Endothelial cell of umbilical vein (primary cell): ENCODE results near the gene PPP1R1C. TPM values are rescaled to one million over a fixed set of nuclear protein-coding genes. Genes with fewer than 3 reads are reported as not detected.

Source experiments
- BruUV-seq: library from RNA; stranded (reverse); fragments of 400-500 nt; replicated peaks from 2 replicates; lab custom pipeline; 2021; lab: Mats Ljungman, UMichigan
- CTCF ChIA-PET: fragments of 300-600, 350-600 bp; sonication (Branson Sonifier 250); formaldehyde crosslinking; loops from one replicate; lab custom pipeline; 2021; ENCODE audit warnings: antibody characterized with exemption, inconsistent platforms; lab: Charles Lee
- POLR2A ChIA-PET: fragments of 300-600, 350-600 bp; sonication (Branson Sonifier 250); formaldehyde crosslinking; loops from one replicate; lab custom pipeline; 2021; ENCODE audit warnings: antibody characterized with exemption, inconsistent platforms; lab: Charles Lee
- DNase-seq: peaks from one replicate; pipeline ENCODE4 v3.0.0-alpha.2; 2011; ENCODE audit warnings: low read depth, low spot score
- FAIRE-seq: peaks from 2 replicates; lab custom pipeline; 2011; peaks lifted over from hg19 to GRCh38; lab: Jason Lieb, UNC
- H2AFZ ChIP-seq: 2 replicates; pipeline ENCODE4 v1.6.0; 2012; ENCODE audit warnings: low read depth, low read length, control low read depth, inconsistent platforms
- H3K27ac ChIP-seq: 2 replicates; pipeline ENCODE4 v1.5.1; 2011; ENCODE audit warnings: low read depth, mild to moderate bottlenecking, control low read depth, low read length, moderate library complexity; ENCODE audit not compliant: insufficient read depth
- H3K27me3 ChIP-seq, 2 experiments: 2 replicates each; pipeline versions ENCODE4 v1.6.0 to v1.6.1; 2011; ENCODE audit warnings: low read length in 2 of 2, mixed read lengths in 1 of 2; ENCODE audit not compliant: control insufficient read depth in 2 of 2, insufficient read depth in 2 of 2
- H3K36me3 ChIP-seq, 2 experiments: 2 replicates in 1 of 2; 3 replicates in 1 of 2; pipeline ENCODE4 v1.5.1; 2011; ENCODE audit warnings: low read length in 2 of 2, mild to moderate bottlenecking in 1 of 2, moderate library complexity in 1 of 2; ENCODE audit not compliant: control insufficient read depth in 2 of 2, insufficient read depth in 2 of 2; ENCODE audit errors: extremely low read depth in 1 of 2
- H3K4me1 ChIP-seq: 3 replicates; pipeline ENCODE4 v1.5.1; 2011; ENCODE audit warnings: mild to moderate bottlenecking, low read length; ENCODE audit not compliant: control insufficient read depth, insufficient read depth; ENCODE audit errors: extremely low read depth
- H3K4me2 ChIP-seq: 2 replicates; pipeline ENCODE4 v1.6.1; 2011; ENCODE audit warnings: low read length, control low read depth, mixed read lengths; ENCODE audit not compliant: insufficient read depth
- H3K4me3 ChIP-seq, 3 experiments: fragments of 200-600 bp in 1 of 3; sonication (generic), shearing (Covaris generic) in 1 of 3; replicated peaks in 1 of 3; 2 replicates each; pipeline ENCODE4 v1.5.1; 2011 to 2016; ENCODE audit warnings: control low read depth in 3 of 3, low read length in 3 of 3, mild to moderate bottlenecking in 2 of 3, inconsistent platforms in 1 of 3, low read depth in 1 of 3, moderate library complexity in 1 of 3; ENCODE audit not compliant: insufficient read depth in 1 of 3
- H3K79me2 ChIP-seq: 2 replicates; pipeline ENCODE4 v1.6.0; 2012; ENCODE audit warnings: low read length, inconsistent platforms; ENCODE audit not compliant: control insufficient read depth, insufficient read depth
- H3K9ac ChIP-seq: replicated peaks from 2 replicates; pipeline ENCODE3; 2011; ENCODE audit warnings: low read length, control low read depth; ENCODE audit not compliant: insufficient read depth; ENCODE audit errors: extremely low read depth
- H3K9me1 ChIP-seq: replicated peaks from 3 replicates; pipeline ENCODE4 v1.6.0; 2011; ENCODE audit warnings: mild to moderate bottlenecking, low read length; ENCODE audit not compliant: control insufficient read depth, insufficient read depth; ENCODE audit errors: extremely low read depth
- H3K9me3 ChIP-seq: replicated peaks from 2 replicates; pipeline ENCODE4 v1.5.1; 2012; ENCODE audit warnings: low read length, inconsistent platforms; ENCODE audit not compliant: control insufficient read depth, insufficient read depth
- H4K20me1 ChIP-seq: replicated peaks from 2 replicates; pipeline ENCODE3; 2011; ENCODE audit warnings: mild to moderate bottlenecking, low read length; ENCODE audit not compliant: control insufficient read depth, insufficient read depth; ENCODE audit errors: extremely low read depth
- EZH2 ChIP-seq: IDR thresholded peaks from 2 replicates; pipeline ENCODE4 v1.6.1; 2012; ENCODE audit warnings: borderline replicate concordance, low read depth, mild to moderate bottlenecking, moderate library complexity, low read length, inconsistent platforms; ENCODE audit not compliant: severe bottlenecking
- FOS ChIP-seq: IDR thresholded peaks from 2 replicates; pipeline ENCODE4 v1.6.1; 2011; ENCODE audit warnings: mild to moderate bottlenecking, low read length, moderate library complexity, borderline replicate concordance; ENCODE audit not compliant: insufficient read depth
- GATA2 ChIP-seq: IDR thresholded peaks from 2 replicates; pipeline ENCODE4 v1.7.0; 2011; ENCODE audit warnings: low read depth, mild to moderate bottlenecking, moderate library complexity, mixed read lengths, low read length; ENCODE audit not compliant: insufficient read length, insufficient read depth
- JUN ChIP-seq: IDR thresholded peaks from 2 replicates; pipeline ENCODE4 v1.6.1; 2011; ENCODE audit warnings: borderline replicate concordance, low read depth; ENCODE audit not compliant: insufficient read length, insufficient read depth
- MAX ChIP-seq: IDR thresholded peaks from 2 replicates; pipeline ENCODE4 v1.6.1; 2011; ENCODE audit not compliant: insufficient read depth, insufficient read length
- MYC ChIP-seq: IDR thresholded peaks from one replicate; pipeline ENCODE4 v1.6.1; 2011; ENCODE audit warnings: mild to moderate bottlenecking, low read depth, low read length
- POLR2A ChIP-seq: IDR thresholded peaks from 2 replicates; pipeline ENCODE4 v1.6.1; 2012; ENCODE audit warnings: low read depth, mild to moderate bottlenecking, control low read depth, low read length
- POLR2AphosphoS5 ChIP-seq: IDR thresholded peaks from 2 replicates; pipeline ENCODE4 v1.6.1; 2012; ENCODE audit warnings: low read depth, mild to moderate bottlenecking, control low read depth, low read length, moderate library complexity; ENCODE audit not compliant: insufficient read depth
- dilution Hi-C: fragments of 300-500 bp; cut with MboI; formaldehyde crosslinking; loops from one replicate; pipeline ENCODE4 v1.15.0; 2019; ENCODE audit warnings: low sequenced_read_pairs; ENCODE audit not compliant: extremely low pct_ligation_motif_present
- intact Hi-C: fragments of 100-400 bp; cut with micrococcal nuclease; formaldehyde crosslinking; loops from one replicate; pipeline ENCODE4 v1.10.0; 2022
- polyA plus RNA-seq, 4 experiments: library from polyadenylated mRNA; depleted of rRNA in 3 of 4; stranded (reverse) in 3 of 4; unstranded in 1 of 4; fragments of >200 nt; gene quantifications; 2 replicates each; pipeline versions ENCODE4 v1.2.1 to v1.2.3, GENCODE V29; 2011 to 2012; ENCODE audit warnings: missing spikeins in 1 of 4
- total RNA-seq: library from RNA; stranded (reverse); gene quantifications from 2 replicates; pipeline ENCODE4 v1.2.3, GENCODE V29; 2021
- TF ChIP-seq, protein P1 (sequence below), 2 donors: IDR thresholded peaks; 1 replicate in 1 of 2; 2 replicates in 1 of 2; pipeline ENCODE4 v1.5.1; 2011; ENCODE audit warnings: low read length in 2 of 2, mild to moderate bottlenecking in 2 of 2, moderate library complexity in 2 of 2, control low read depth in 1 of 2, inconsistent platforms in 1 of 2, low read depth in 1 of 2; ENCODE audit not compliant: insufficient read depth in 1 of 2; ENCODE audit errors: extremely low read depth in 1 of 2

PPP1R1C gene
- total and polyA plus RNA-seq, 2 donors (not counting 3 experiments of a cell fraction or from before 2014, with no cell fraction given), result 0.26 TPM; not detected in 1

- H3K4me1 ChIP-seq, result no peaks in the 10 kb centered on the region
- no peaks in the 10 kb centered on the region for H3K27me3 ChIP-seq
- no peak overlapping the region for H2AFZ ChIP-seq
- no peak overlapping the region for H3K9ac ChIP-seq
- no peak for TF ChIP-seq JUN
- no peak for TF ChIP-seq MYC
- no peak for TF ChIP-seq FOS
- TF ChIP-seq POLR2A, result no peak
- no peak for TF ChIP-seq GATA2
- no peak for TF ChIP-seq EZH2
- TF ChIP-seq POLR2AphosphoS5, result no peak
- TF ChIP-seq, protein P1, sequence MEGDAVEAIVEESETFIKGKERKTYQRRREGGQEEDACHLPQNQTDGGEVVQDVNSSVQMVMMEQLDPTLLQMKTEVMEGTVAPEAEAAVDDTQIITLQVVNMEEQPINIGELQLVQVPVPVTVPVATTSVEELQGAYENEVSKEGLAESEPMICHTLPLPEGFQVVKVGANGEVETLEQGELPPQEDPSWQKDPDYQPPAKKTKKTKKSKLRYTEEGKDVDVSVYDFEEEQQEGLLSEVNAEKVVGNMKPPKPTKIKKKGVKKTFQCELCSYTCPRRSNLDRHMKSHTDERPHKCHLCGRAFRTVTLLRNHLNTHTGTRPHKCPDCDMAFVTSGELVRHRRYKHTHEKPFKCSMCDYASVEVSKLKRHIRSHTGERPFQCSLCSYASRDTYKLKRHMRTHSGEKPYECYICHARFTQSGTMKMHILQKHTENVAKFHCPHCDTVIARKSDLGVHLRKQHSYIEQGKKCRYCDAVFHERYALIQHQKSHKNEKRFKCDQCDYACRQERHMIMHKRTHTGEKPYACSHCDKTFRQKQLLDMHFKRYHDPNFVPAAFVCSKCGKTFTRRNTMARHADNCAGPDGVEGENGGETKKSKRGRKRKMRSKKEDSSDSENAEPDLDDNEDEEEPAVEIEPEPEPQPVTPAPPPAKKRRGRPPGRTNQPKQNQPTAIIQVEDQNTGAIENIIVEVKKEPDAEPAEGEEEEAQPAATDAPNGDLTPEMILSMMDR (IDR thresholded peaks at IDR 0.05; ENCODE audit: extremely low read depth in 1 of 2, insufficient read depth in 1 of 2, low read depth in 1 of 2, low read length in 2 of 2), result no peak
- TF ChIP-seq MAX, result no peak
- no peaks in the 10 kb centered on the region for H3K79me2 ChIP-seq
- H3K9me3 ChIP-seq, result no peaks in the 10 kb centered on the region
- H3K9me1 ChIP-seq, result no peaks in the 10 kb centered on the region
- DNase-seq, result no peak
- dilution Hi-C loops, result no loop called here
- ChIA-PET CTCF (no interaction called here), POLR2A (no interaction called here)
- no peak overlapping the region for H3K27ac ChIP-seq
- H3K36me3 ChIP-seq, result no peaks in the 10 kb centered on the region
- no peaks in the 10 kb centered on the region for H4K20me1 ChIP-seq
- H3K4me3 ChIP-seq, result no peak overlapping the region
- intact Hi-C loops, result no loop called here
- FAIRE-seq, result no peak
- BruUV-seq, result no TSS peak
- no peak overlapping the region for H3K4me2 ChIP-seq
These were observed 40.8 kb upstream of the PPP1R1C start for GRCh38 chr2:181944914-181945291.
